PC-9 (cell line): Measurements from ENCODE around the gene TLE4. TPM values are rescaled to one million over a fixed set of nuclear protein-coding genes. Genes with fewer than 3 reads are reported as not detected.
"Not testable (repeated sequence)": the region's sequence is repeated elsewhere in the genome, so short reads cannot be mapped to it uniquely, and the experiment has no call there.

Experiments used
- BruUV-seq: library from RNA; stranded (reverse); fragments of 400-500 nt; replicated peaks from 2 replicates; lab custom pipeline; 2021; lab: Mats Ljungman, UMichigan
- CTCF ChIA-PET: fragments of 300-600 bp; sonication (Branson Sonifier 250); formaldehyde crosslinking; loops from one replicate; lab custom pipeline; 2022; ENCODE audit warnings: antibody characterized with exemption; lab: Charles Lee
- POLR2A ChIA-PET: fragments of 300-600 bp; sonication (Branson Sonifier 250); formaldehyde crosslinking; loops from one replicate; lab custom pipeline; 2022; ENCODE audit warnings: antibody characterized with exemption; ENCODE audit not compliant: unreplicated experiment; lab: Charles Lee
- DNase-seq, 2 experiments: peaks; one replicate each; pipeline versions ENCODE4 v3.0.0 to v3.0.0-alpha.2; 2015 to 2022; ENCODE audit warnings: mixed read lengths in 1 of 2
- H2AFZ ChIP-seq: fragments of 200-600 bp; sonication (generic); 2 replicates; pipeline ENCODE4 v1.8.1; 2017; ENCODE audit warnings: antibody characterized with exemption
- H3F3A ChIP-seq: fragments of 200-600 bp; sonication (generic); 2 replicates; pipeline ENCODE4 v1.8.1; 2017; ENCODE audit warnings: antibody characterized with exemption, mild to moderate bottlenecking, low read depth; ENCODE audit not compliant: insufficient read depth
- H3K27ac ChIP-seq: fragments of 200-600 bp; sonication (generic); 2 replicates; pipeline ENCODE4 v1.6.1; 2016; ENCODE audit warnings: mixed run types
- H3K27me3 ChIP-seq: fragments of 200-600 bp; sonication (generic); 2 replicates; pipeline ENCODE4 v1.6.1; 2016; ENCODE audit warnings: low read depth, mixed run types; ENCODE audit not compliant: insufficient read depth
- H3K36me3 ChIP-seq: fragments of 200-600 bp; sonication (generic); 2 replicates; pipeline ENCODE4 v1.6.1; 2016; ENCODE audit warnings: low read depth, mixed run types
- H3K4me1 ChIP-seq: fragments of 200-600 bp; sonication (generic); replicated peaks from 2 replicates; pipeline ENCODE4 v1.6.1; 2016; ENCODE audit warnings: mixed run types; ENCODE audit not compliant: insufficient read depth
- H3K4me2 ChIP-seq: fragments of 200-600 bp; sonication (generic); 2 replicates; pipeline ENCODE4 v1.6.1; 2017; ENCODE audit warnings: mixed run types
- H3K4me3 ChIP-seq: fragments of 200-600 bp; sonication (generic); 2 replicates; pipeline ENCODE4 v1.6.1; 2016; ENCODE audit warnings: mixed run types
- H3K79me2 ChIP-seq: fragments of 200-600 bp; sonication (generic); 2 replicates; pipeline ENCODE4 v1.6.1; 2017; ENCODE audit warnings: low read depth, mixed run types
- H3K9me2 ChIP-seq: fragments of 200-600 bp; sonication (generic); 2 replicates; pipeline ENCODE4 v1.8.1; 2017; ENCODE audit warnings: mild to moderate bottlenecking; ENCODE audit not compliant: insufficient read depth
- H3K9me3 ChIP-seq: fragments of 200-600 bp; sonication (generic); 2 replicates; pipeline ENCODE4 v1.8.1; 2016; ENCODE audit warnings: low read depth; ENCODE audit not compliant: insufficient read depth
- H4K20me1 ChIP-seq: fragments of 200-600 bp; sonication (generic); 2 replicates; pipeline ENCODE4 v1.8.1; 2017; ENCODE audit not compliant: insufficient read depth
- CTCF ChIP-seq: fragments of 200-600 bp; sonication (generic); conservative IDR thresholded peaks from 2 replicates; pipeline ENCODE4 v1.6.1; 2017; ENCODE audit warnings: mixed run types, antibody characterized with exemption, mild to moderate bottlenecking, moderate library complexity
- EZH2 ChIP-seq: fragments of 200-600 bp; sonication (generic); IDR thresholded peaks from 2 replicates; pipeline ENCODE4 v1.8.0; 2017; ENCODE audit warnings: antibody characterized with exemption, low read depth
- intact Hi-C: fragments of 100-400 bp; cut with micrococcal nuclease; formaldehyde crosslinking; loops from one replicate; pipeline ENCODE4 v1.10.0; 2022; ENCODE audit not compliant: unreplicated experiment
- total RNA-seq: library from RNA; stranded (reverse); gene quantifications from 2 replicates; pipeline ENCODE4 v1.2.3, GENCODE V29; 2021

Gene TLE4
- total RNA-seq, 1 experiment from 2014 or later, result not detected

- no peak overlapping the region for H3K4me3 ChIP-seq
- H3K9me2 ChIP-seq, result no peaks in the 10 kb centered on the region
- DNase-seq, result no peak
- intact Hi-C loops, result no loop called here
- ChIA-PET CTCF (no interaction called here), POLR2A (no interaction called here)
- peaks cover 33% of the 10 kb centered on the region for H3K27me3 ChIP-seq
- H3F3A ChIP-seq, result no peaks in the 10 kb centered on the region
- no peaks in the 10 kb centered on the region for H3K79me2 ChIP-seq
- H2AFZ ChIP-seq, result no peak overlapping the region
- no peaks in the 10 kb centered on the region for H3K9me3 ChIP-seq
- H3K27ac ChIP-seq, result no peak overlapping the region
- no peaks in the 10 kb centered on the region for H3K36me3 ChIP-seq
- H3K4me1 ChIP-seq, result no peaks in the 10 kb centered on the region
- BruUV-seq, result no TSS peak
- H4K20me1 ChIP-seq, result no peaks in the 10 kb centered on the region
- H3K4me2 ChIP-seq, result no peak overlapping the region
- no peak for TF ChIP-seq CTCF
- TF ChIP-seq EZH2, result no peak
Observed at GRCh38 chr9:79637177-79637925, 65.6 kb downstream of the TLE4 start.

GRCh38 chr9:79638806-79639205 is 67.0 kb downstream of the TLE4 start:
- Histone ChIP-seq H3K36me3 (no peaks in the 10 kb centered on the region), H3K79me2 (no peaks in the 10 kb centered on the region), H3K27me3 (peaks cover 25% of the 10 kb centered on the region), H4K20me1 (no peaks in the 10 kb centered on the region), H3K27ac (no peak overlapping the region), H3K4me2 (no peak overlapping the region), H2AFZ (no peak overlapping the region), H3K4me3 (no peak overlapping the region), H3K9me2 (no peaks in the 10 kb centered on the region), H3K4me1 (no peaks in the 10 kb centered on the region), H3K9me3 (no peaks in the 10 kb centered on the region), H3F3A (no peaks in the 10 kb centered on the region)
- intact Hi-C loops, result no loop called here
- ChIA-PET POLR2A (no interaction called here), CTCF (no interaction called here)
- no peak for DNase-seq
- no peak for TF ChIP-seq EZH2
- no peak for TF ChIP-seq CTCF
- BruUV-seq, result no TSS peak

GRCh38 chr9:79639354-79639753 is 67.6 kb downstream of the TLE4 start:
- Histone ChIP-seq H3K27ac (no peak overlapping the region), H3K9me3 (no peaks in the 10 kb centered on the region), H3K79me2 (no peaks in the 10 kb centered on the region), H3K4me2 (no peak overlapping the region), H3K9me2 (no peaks in the 10 kb centered on the region), H3K36me3 (no peaks in the 10 kb centered on the region), H2AFZ (no peak overlapping the region), H3F3A (no peaks in the 10 kb centered on the region), H3K4me1 (no peaks in the 10 kb centered on the region), H3K27me3 (peaks cover 19% of the 10 kb centered on the region), H4K20me1 (no peaks in the 10 kb centered on the region), H3K4me3 (no peak overlapping the region)
- ChIA-PET POLR2A (no interaction called here), CTCF (no interaction called here)
- intact Hi-C loops, result no loop called here
- TF ChIP-seq EZH2 (no peak), CTCF (no peak)
- DNase-seq, result no peak
- BruUV-seq, result no TSS peak

- BruUV-seq, H4K20me1 ChIP-seq, H3K79me2 ChIP-seq, DNase-seq, intact Hi-C loops, H3K36me3 ChIP-seq, H3K4me1 ChIP-seq, H3K9me3 ChIP-seq, H3K9me2 ChIP-seq, H3K4me2 ChIP-seq, H2AFZ ChIP-seq, H3K27ac ChIP-seq, POLR2A ChIA-PET, CTCF ChIA-PET, H3K4me3 ChIP-seq, H3F3A ChIP-seq: not testable (repeated sequence)
- H3K27me3 ChIP-seq, result peaks cover 12% of the 10 kb centered on the region
Observed at GRCh38 chr9:79640067-79640466, 68.3 kb downstream of the TLE4 start.
